NCI-H2081 treated with DMSO at 0.1 percent for 48 hours (cell line): Measurements from ENCODE around the gene ME3.

ENCODE experiments used
- DNase-seq: peaks from one replicate; lab custom pipeline; 2025; lab: John Stamatoyannopoulos, UW

The ME3 gene

DNA sequence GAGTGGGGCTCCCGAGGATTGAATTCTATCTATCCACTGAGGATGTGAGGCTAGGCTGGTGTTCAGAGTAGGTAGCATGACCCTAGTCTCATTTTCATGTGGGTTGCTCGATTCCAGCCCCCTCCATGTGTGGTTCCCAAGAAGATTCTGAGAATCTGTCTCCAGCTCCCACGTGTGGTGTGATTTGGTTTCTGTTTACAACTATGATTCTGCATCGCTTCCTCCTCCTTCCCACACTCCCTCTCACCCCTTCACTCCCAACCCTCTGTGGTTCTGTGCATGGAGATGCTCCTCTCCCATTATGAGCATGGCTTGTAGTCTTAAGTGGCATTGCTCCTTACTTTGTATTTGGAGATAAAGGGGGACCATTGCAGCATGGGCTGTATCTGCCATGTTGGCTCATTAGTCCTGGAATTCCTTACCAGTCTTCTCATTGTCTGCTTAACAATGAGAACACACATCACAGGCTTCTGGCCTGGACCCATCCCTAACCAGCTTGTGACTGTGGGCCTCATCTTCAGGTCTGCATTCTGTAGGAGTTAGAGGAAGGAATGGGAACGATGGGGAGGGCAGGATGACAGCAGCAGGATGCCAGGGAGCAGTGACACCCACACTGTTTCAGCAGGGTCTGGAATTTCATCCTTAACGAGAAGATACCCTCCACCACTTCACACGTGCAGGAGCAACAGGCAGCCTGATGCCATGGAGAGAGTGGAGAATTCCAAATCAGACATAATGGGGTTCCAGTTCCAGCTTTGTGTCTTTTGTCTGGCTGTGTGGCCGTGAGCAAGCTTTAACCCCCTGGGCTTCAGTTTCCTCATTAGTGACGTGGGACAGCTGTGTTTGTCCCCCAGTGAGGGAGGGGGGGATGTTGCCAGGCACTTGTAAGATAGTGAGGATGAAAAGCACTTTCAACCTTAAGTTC is 211.7 kb downstream of the ME3 start:
- DNase-seq: no peak

DNA sequence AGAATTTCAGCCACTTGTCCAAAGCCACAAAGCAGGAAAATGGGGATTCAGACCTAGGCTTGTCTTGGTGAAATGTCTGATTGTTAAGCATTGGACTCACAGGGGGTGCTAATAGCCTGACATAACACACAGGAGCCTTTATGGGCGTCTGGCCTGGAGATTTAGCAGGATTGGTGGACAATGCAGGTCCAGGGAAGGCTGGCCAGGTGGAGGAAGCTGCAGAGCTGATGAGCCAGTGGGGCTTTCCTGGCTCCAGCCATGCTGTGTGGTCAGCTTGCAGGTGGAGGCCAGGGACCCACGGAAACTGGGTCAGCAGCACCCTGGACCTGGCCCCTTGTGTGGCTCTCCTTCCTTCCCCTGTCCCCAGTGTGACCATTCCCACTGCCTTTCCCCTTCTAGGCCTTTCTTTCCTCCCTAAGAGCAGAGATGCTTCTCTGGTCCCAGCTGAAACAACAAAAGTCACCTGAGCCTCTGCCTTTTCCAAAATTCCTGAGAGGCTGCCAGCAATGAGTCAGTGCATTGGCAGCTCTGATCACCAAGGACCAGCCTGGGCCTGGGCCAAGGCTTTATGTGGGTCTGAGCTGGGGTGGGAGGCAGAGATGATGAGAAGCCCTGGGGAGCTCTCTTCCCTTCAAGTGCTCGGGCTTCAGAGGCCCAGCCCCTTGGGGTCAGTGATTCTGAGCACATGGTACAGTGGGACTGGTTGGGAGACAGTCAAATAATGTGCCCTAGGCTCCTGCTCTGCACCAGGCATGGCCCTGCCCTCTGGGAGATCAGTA is 212.5 kb downstream of the ME3 start:
- DNase-seq: no peak

DNA sequence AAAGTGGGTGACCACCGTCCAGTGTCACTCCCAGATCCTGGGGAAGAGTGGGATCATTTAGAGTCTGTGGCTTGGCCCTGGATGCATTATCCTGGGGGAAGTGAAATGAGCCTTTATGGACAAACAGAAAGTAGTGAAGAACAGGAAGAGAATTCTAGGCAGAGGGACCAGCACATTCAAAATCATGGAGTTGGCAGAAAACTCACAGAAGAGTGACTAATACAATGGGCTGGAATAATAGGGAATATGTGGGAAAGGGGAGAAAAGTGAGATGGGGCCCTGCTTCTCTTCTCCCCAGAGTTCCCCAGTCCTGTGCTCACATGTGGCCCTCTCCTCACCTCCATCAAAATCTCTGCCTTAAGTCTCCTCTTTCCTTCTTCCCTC is 213.4 kb downstream of the ME3 start:
- DNase-seq: no peak

- DNase-seq: no peak
Observed at GRCh38 chr11:86458294-86459001, 214.0 kb downstream of the ME3 start.

DNA sequence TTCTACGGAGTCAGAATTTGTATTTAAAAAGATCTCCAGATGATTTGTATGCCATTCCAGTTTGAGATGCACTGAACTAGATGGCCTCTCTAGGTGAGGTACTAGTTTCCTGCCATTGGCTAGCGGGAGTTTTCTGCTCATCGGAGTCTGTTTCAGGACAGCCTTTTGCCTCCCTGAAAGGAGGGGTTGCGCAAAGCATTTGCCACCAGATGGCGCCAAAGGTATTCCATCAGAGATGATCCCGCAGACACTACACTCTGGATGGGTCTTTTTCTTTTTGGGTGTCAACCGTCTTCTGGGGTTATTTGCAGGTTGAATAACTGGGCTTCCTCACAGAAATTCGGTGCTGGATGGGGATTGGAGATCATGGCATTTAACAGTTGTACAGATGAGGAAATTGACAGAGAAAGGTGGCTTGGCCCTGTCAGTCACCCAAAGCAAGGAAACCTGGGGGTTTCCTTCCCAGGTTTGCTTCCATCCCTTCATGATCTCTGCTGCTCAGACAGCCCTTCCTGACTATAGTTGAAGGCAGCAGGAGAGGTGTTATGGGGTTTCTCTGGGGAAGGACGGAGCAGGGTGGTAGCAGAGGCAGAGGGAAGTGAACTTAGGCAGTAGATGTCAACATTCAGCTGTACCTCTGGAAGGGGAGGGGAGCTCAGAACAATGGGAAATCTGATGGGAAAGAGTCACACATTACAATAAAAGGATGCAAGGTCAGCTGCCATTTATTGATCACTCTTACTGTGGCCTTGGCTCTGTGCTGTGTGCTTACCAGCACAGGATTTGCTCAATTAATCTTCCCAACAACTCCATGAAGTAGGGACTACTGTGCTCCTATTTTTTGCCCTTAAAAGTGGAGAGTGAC is 216.1 kb downstream of the ME3 start:
- DNase-seq: peak; percentile 2

DNA sequence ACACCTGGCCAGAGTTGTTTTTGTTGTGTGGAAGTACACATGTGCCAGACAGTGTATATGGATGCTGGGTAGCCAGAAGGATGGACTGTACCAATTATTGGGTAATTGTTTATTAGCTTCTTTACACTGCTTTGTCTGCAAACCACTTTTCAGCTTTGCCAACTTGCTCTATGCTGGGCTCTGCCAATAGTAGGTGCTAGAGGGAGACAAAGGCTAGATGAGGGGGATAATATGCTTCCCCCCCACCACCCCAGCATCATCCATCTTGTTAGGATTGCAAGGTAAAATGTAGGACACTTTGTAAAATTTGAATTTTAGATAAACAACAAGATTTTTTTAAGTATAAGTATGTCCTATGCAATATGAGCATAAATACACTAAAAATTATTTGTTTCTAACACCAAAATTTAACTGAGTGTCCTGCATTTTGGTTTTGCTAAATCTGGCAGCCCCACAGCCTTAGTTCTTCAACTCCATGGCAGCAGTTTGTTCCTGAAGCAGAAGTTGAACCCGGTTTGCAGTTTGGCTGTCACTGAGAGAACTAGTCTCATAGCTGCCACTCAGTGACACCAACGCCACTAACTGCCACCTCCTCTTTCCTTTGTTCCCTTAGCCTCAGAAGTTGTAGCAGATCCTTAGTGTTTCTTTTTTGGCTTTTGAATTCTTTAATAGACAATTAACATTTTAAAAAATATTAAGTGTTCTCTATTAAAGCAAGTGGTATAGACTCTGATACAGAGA is 219.0 kb downstream of the ME3 start:
- no peak for DNase-seq

DNA sequence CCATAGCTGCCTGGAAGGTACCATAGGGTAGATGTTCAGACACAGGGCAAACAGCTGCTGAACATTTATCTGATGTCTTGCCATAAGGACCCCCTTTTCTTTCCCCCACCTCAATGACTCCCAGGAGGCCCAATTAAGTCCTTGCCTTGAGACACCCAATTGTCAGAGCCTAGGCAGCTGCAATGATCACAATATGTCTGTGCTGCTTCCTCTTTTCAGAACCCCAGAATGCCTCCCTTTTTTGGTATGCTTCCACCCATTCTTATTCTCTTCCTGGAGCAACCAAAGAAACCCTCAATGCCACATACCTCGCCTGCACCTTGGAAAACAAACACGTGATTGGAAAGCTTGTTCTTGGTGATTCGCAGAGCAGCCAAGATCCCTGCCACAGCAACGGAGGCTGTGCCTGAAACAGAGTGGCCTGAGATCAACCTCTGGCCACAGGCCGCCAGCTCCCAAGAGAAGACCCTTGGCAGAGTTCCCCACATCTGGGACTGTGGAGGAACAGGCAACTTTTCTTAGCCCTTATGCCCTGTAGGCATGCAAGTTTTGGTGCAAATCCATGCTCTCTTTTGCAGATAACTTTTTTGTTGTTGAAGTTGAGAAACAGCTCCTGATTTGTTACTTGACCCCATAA is 222.3 kb downstream of the ME3 start:
- no peak for DNase-seq

DNA sequence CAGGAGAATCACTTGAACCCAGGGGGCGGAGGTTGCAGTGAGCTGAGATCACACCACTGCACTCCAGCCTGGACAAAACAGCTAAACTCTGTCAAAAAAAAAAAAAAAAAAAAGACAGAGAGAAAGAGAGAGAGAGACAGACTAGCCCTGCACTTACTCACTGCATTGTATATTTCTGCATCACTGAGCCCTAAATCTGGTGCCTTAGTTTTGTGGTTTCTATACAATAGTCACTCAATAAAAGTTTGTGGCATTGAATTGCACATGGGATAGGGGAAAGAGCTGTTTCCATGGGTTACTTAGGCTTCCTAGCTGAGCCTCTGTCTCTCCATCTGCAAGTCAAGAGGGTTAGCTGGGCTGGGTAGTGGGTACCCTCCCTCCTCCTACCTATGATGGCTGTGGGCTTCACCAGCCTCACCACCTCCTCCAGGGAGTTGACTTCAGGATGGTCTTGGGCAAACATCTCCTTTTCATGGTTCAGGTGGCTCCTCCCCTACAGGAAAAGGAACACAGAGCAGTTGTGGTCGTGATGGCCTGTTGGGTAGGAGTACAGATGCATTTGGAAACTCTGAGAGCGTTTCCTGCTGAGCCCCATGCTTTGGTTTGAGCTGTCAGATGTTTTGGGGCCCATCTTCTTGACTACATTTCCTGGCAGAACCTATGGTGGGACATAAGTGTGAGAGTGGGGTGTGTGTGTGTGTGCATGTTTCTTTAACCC is 224.5 kb downstream of the ME3 start:
- no peak for DNase-seq

GRCh38 chr11:86446924-86447285 is 225.5 kb downstream of the ME3 start:
- DNase-seq: no peak

GRCh38 chr11:86446163-86446923 is 226.1 kb downstream of the ME3 start:
- DNase-seq: no peak

DNA sequence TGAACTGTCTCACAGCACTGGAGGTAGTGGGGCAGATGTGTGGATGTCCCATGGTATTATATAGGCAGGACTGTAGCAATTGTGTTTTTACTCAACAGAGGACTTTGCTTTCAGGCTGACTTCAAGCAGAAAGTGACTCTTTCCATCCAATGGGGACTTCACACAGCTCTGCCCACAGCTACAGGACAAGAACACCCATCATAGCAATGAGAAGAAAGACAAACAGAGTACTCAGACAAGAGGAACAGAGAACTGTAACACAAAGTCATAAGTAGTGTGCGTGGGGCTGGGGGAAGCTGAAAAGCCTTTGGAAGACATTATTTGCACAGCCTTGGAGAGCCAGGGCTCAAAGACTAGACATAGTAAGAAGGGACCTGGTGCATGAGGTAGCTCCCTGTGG is 227.4 kb downstream of the ME3 start:
- DNase-seq: no peak

DNA sequence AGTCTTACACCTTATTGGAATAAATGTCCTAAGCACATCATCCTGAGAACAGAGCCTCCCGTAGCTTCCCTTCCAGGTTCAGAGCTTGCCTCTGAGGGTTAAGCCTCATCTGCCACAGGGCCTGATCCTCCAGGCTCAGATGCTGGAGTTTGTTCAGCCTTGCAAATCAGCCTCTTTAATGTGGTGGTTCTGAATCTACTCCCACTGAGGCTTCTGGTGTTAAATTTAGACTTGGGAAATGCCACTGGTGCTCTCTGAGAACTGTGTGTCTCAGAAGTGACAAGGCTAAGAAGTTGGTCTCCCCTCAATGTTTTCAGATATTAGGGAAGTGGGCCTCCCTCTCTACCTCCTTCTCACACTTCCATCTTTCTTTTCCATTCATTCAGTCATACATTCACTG is 229.0 kb downstream of the ME3 start:
- no peak for DNase-seq

GRCh38 chr11:86442827-86443226 is 229.6 kb downstream of the ME3 start:
- no peak for DNase-seq

DNA sequence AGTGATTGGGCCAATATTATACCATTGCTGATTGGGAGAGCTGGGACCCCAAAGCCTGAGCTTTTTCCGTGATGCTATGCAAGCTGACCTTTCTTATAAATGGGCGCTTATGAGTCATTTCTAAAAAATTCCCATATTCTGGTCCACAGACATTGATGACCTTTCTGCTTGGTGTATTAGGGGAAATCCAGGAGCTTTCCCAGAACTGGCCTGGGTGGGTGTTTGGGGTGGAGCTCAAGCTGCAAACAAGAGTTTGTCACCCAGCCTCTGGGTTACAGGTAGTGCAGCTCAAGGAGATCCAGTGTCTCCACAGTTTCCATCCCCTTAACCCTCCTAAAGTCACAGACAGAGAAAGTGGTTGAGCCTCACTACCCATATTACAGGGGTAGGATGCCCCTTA is 230.0 kb downstream of the ME3 start:
- DNase-seq: no peak

- DNase-seq: no peak
Observed at GRCh38 chr11:86440843-86441242, 231.6 kb downstream of the ME3 start.

DNA sequence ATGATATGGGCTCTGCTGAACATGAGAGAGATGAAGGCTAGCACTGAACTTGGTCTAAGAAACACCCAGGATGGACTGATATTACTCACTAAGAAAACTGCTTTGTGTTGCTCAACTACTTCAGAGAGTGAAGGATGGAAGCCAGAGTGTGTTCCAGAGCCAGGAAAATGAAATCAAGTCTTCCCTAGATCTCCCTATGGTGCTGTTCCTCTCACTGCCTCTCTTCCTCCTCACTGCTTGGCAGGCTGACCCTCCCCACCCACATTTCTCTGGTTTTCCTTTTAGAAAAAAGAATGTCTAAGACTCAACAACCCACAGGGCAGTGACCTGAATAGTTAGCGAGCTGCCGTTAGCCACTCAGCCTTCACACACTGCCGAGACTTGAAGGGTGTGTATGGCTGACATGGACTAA is 232.1 kb downstream of the ME3 start:
- no peak for DNase-seq

DNA sequence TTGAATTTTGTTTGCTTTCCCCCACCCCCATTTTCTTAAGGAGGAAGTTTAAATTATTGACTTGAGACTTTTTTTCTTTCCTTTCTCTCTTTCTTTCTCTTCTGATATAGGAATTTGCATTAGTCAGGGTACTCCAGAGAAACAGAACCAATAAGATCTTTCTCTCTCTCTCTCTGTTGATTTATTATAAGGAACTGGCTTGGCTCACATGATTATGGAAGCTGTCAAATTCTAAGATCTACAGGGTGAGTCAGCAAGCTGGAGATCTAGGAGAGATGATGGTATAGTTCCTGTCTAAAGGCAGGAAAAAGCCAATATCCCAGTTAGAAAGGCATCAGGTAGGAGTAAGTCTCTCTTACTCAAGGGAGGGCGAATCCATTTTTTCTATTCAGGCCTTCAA is 233.7 kb downstream of the ME3 start:
- DNase-seq: no peak

GRCh38 chr11:86435711-86436110 is 236.7 kb downstream of the ME3 start:
- DNase-seq: no peak
